DND-41 (cell line): ENCODE data around the gene CNST.

Experiments used
- ATAC-seq: fragments of 200-7000 bp; cut with Tn5 transposase; 3 replicates; pipeline ENCODE4 v1.9.1; 2021; ENCODE audit warnings: low read depth; ENCODE audit not compliant: insufficient read depth
- DNase-seq: peaks from one replicate; pipeline ENCODE4 v3.0.0-alpha.2; 2020
- H2AFZ ChIP-seq: 2 replicates; pipeline ENCODE4 v1.6.0; 2012; ENCODE audit warnings: low read depth, low read length
- H3K27ac ChIP-seq: 2 replicates; pipeline ENCODE4 v1.5.1; 2012; ENCODE audit warnings: low read length, inconsistent platforms
- H3K27me3 ChIP-seq: fragments of 200-600 bp; sonication (generic); 2 replicates; pipeline ENCODE4 v1.6.0; 2012; ENCODE audit warnings: low read length, mild to moderate bottlenecking, inconsistent platforms; ENCODE audit not compliant: insufficient read depth, poor library complexity
- H3K36me3 ChIP-seq: 2 replicates; pipeline ENCODE4 v1.5.1; 2012; ENCODE audit warnings: low read length, inconsistent platforms; ENCODE audit not compliant: insufficient read depth
- H3K4me1 ChIP-seq: 2 replicates; pipeline ENCODE4 v1.5.1; 2012; ENCODE audit warnings: mild to moderate bottlenecking, low read length; ENCODE audit not compliant: insufficient read depth
- H3K4me2 ChIP-seq: 2 replicates; pipeline ENCODE4 v1.6.0; 2012; ENCODE audit warnings: mild to moderate bottlenecking, moderate library complexity, low read length, inconsistent platforms; ENCODE audit not compliant: insufficient read depth
- H3K4me3 ChIP-seq, 2 experiments: fragments of 200-600 bp in 1 of 2; shearing (Covaris generic) in 1 of 2; 2 replicates each; pipeline ENCODE4 v1.5.1; 2012 to 2016; ENCODE audit warnings: inconsistent platforms in 2 of 2, low read length in 2 of 2, mild to moderate bottlenecking in 2 of 2, low read depth in 1 of 2, moderate library complexity in 1 of 2
- H3K79me2 ChIP-seq: 2 replicates; pipeline ENCODE4 v1.6.0; 2012; ENCODE audit warnings: low read length, inconsistent platforms; ENCODE audit not compliant: insufficient read depth
- H3K9ac ChIP-seq: 2 replicates; pipeline ENCODE4 v1.6.0; 2012; ENCODE audit warnings: low read depth, mild to moderate bottlenecking, inconsistent platforms, low read length, moderate library complexity
- H3K9me3 ChIP-seq: 2 replicates; pipeline ENCODE4 v1.5.1; 2012; ENCODE audit warnings: low read length, moderate library complexity, mild to moderate bottlenecking, inconsistent platforms; ENCODE audit not compliant: insufficient read depth, severe bottlenecking
- H4K20me1 ChIP-seq: 2 replicates; pipeline ENCODE4 v1.6.0; 2012; ENCODE audit warnings: low read length; ENCODE audit not compliant: insufficient read depth
- EZH2 ChIP-seq: IDR thresholded peaks from 3 replicates; pipeline ENCODE4 v1.6.1; 2012; ENCODE audit warnings: borderline replicate concordance, low read depth, mild to moderate bottlenecking, moderate library complexity, low read length, inconsistent platforms; ENCODE audit not compliant: severe bottlenecking
- TF ChIP-seq, protein P1 (sequence below): IDR thresholded peaks from 2 replicates; pipeline ENCODE4 v1.5.1; 2012; ENCODE audit warnings: borderline replicate concordance, low read length, moderate library complexity, mild to moderate bottlenecking; ENCODE audit not compliant: poor library complexity, severe bottlenecking; ENCODE audit errors: extremely low read depth

The CNST gene

GRCh38 chr1:246550402-246550801, 15.9 kb upstream of the CNST start:
- DNase-seq (no peak), ATAC-seq (no peak)
- Histone ChIP-seq H3K4me2 (no peak overlapping the region), H3K27ac (no peak overlapping the region), H4K20me1 (no peaks in the 10 kb centered on the region), H3K9me3 (no peaks in the 10 kb centered on the region), H2AFZ (no peak overlapping the region), H3K79me2 (peaks cover 11% of the 10 kb centered on the region), H3K4me3 (no peak overlapping the region), H3K4me1 (no peaks in the 10 kb centered on the region), H3K9ac (no peak overlapping the region), H3K36me3 (peaks cover 71% of the 10 kb centered on the region), H3K27me3 (no peaks in the 10 kb centered on the region)
- TF ChIP-seq, protein P1, sequence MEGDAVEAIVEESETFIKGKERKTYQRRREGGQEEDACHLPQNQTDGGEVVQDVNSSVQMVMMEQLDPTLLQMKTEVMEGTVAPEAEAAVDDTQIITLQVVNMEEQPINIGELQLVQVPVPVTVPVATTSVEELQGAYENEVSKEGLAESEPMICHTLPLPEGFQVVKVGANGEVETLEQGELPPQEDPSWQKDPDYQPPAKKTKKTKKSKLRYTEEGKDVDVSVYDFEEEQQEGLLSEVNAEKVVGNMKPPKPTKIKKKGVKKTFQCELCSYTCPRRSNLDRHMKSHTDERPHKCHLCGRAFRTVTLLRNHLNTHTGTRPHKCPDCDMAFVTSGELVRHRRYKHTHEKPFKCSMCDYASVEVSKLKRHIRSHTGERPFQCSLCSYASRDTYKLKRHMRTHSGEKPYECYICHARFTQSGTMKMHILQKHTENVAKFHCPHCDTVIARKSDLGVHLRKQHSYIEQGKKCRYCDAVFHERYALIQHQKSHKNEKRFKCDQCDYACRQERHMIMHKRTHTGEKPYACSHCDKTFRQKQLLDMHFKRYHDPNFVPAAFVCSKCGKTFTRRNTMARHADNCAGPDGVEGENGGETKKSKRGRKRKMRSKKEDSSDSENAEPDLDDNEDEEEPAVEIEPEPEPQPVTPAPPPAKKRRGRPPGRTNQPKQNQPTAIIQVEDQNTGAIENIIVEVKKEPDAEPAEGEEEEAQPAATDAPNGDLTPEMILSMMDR = no peak
- no peak for TF ChIP-seq EZH2

DNA sequence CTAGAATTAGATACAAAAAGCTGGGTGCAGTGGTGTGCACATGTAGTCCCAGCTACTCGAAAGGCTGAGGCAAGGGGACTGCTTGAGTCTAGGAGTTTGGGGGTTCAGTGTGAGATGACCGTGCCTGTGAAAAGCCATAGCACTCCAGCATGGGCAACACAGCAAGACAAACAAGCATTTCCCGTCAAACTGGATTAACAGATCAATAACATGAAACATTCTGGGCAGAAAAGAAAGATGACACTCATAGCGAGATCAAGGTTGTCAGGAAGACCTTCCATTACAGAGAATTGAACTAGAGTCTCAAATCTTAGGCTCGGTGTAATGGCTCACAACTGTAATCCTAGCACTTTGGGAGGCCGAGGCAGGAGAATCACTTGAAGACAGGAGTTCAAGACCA, 14.1 kb upstream of the CNST start:
- H3K9me3 ChIP-seq = no peaks in the 10 kb centered on the region
- TF ChIP-seq, protein P1 = no peak
- TF ChIP-seq EZH2 = no peak
- H3K27me3 ChIP-seq = no peaks in the 10 kb centered on the region
- H3K4me2 ChIP-seq = no peak overlapping the region
- DNase-seq (no peak), ATAC-seq (no peak)
- no peak overlapping the region for H2AFZ ChIP-seq
- no peaks in the 10 kb centered on the region for H3K4me1 ChIP-seq
- peaks cover 11% of the 10 kb centered on the region for H3K79me2 ChIP-seq
- no peak overlapping the region for H3K9ac ChIP-seq
- no peak overlapping the region for H3K27ac ChIP-seq
- H4K20me1 ChIP-seq = no peaks in the 10 kb centered on the region
- no peak overlapping the region for H3K4me3 ChIP-seq
- peaks cover 80% of the 10 kb centered on the region for H3K36me3 ChIP-seq

GRCh38 chr1:246554201-246554600, 12.1 kb upstream of the CNST start:
- Histone ChIP-seq H3K4me3 (no peak overlapping the region), H3K36me3 (peaks cover 78% of the 10 kb centered on the region), H3K79me2 (peaks cover 11% of the 10 kb centered on the region), H4K20me1 (no peaks in the 10 kb centered on the region), H3K9ac (no peak overlapping the region), H3K27me3 (no peaks in the 10 kb centered on the region), H3K27ac (no peak overlapping the region), H3K4me2 (no peak overlapping the region), H3K9me3 (no peaks in the 10 kb centered on the region), H2AFZ (no peak overlapping the region), H3K4me1 (no peaks in the 10 kb centered on the region)
- no peak for DNase-seq
- ATAC-seq = no peak
- TF ChIP-seq, protein P1 = no peak
- TF ChIP-seq EZH2 = no peak

- Histone ChIP-seq H2AFZ (no peak overlapping the region), H3K27ac (no peak overlapping the region), H3K36me3 (peaks cover 66% of the 10 kb centered on the region), H3K9me3 (no peaks in the 10 kb centered on the region), H3K27me3 (no peaks in the 10 kb centered on the region), H3K79me2 (peaks cover 17% of the 10 kb centered on the region), H4K20me1 (no peaks in the 10 kb centered on the region), H3K4me2 (no peak overlapping the region), H3K4me3 (no peak overlapping the region), H3K9ac (no peak overlapping the region), H3K4me1 (no peaks in the 10 kb centered on the region)
- DNase-seq = no peak
- ATAC-seq = no peak
- no peak for TF ChIP-seq EZH2
- TF ChIP-seq, protein P1 = no peak
Measured at GRCh38 chr1:246558041-246558440, 8.2 kb upstream of the CNST start.
